NCI-H345 treated with DMSO at 0.1 percent for 48 hours (cell line): ENCODE data around the gene ACAN.

Experiments used
- DNase-seq: peaks from one replicate; lab custom pipeline; 2025; ENCODE audit not compliant: unreplicated experiment; lab: John Stamatoyannopoulos, UW

ACAN gene

GRCh38 chr15:88800738-88801137 is 2.5 kb upstream of the ACAN start:
- DNase-seq: no peak

- DNase-seq: no peak
Measured at GRCh38 chr15:88802250-88802990, 816 bp upstream of the ACAN start.

- no peak for DNase-seq
Measured at GRCh38 chr15:88802991-88803240, 320 bp upstream of the ACAN start.

GRCh38 chr15:88803920-88804247 is 648 bp downstream of the ACAN start:
- DNase-seq: no peak

GRCh38 chr15:88804257-88804656 is 1.0 kb downstream of the ACAN start:
- no peak for DNase-seq

- no peak for DNase-seq
Measured at GRCh38 chr15:88805031-88805780, 2.0 kb downstream of the ACAN start.

- DNase-seq: no peak
Measured at GRCh38 chr15:88810446-88810845, 7.2 kb downstream of the ACAN start.

- no peak for DNase-seq
Measured at GRCh38 chr15:88812133-88812532, 8.9 kb downstream of the ACAN start.

- no peak for DNase-seq
Measured at GRCh38 chr15:88813960-88814359, 10.7 kb downstream of the ACAN start.

GRCh38 chr15:88814393-88814792 is 11.2 kb downstream of the ACAN start:
- no peak for DNase-seq

- DNase-seq: no peak
Measured at GRCh38 chr15:88818920-88819319, 15.7 kb downstream of the ACAN start.

- no peak for DNase-seq
Measured at GRCh38 chr15:88821993-88822392, 18.8 kb downstream of the ACAN start.

GRCh38 chr15:88828791-88829190 is 25.6 kb downstream of the ACAN start:
- DNase-seq: no peak

- no peak for DNase-seq
Measured at GRCh38 chr15:88830016-88830415, 26.8 kb downstream of the ACAN start.

GRCh38 chr15:88832820-88833730 is 29.8 kb downstream of the ACAN start:
- DNase-seq: no peak

GRCh38 chr15:88833731-88834100 is 30.5 kb downstream of the ACAN start:
- no peak for DNase-seq

- no peak for DNase-seq
Measured at GRCh38 chr15:88834211-88834812, 31.1 kb downstream of the ACAN start.

- DNase-seq: no peak
Measured at GRCh38 chr15:88835119-88835518, 31.9 kb downstream of the ACAN start.

GRCh38 chr15:88835646-88836045 is 32.4 kb downstream of the ACAN start:
- no peak for DNase-seq

GRCh38 chr15:88838667-88839066 is 35.4 kb downstream of the ACAN start:
- DNase-seq: no peak

GRCh38 chr15:88839146-88839545 is 35.9 kb downstream of the ACAN start:
- no peak for DNase-seq

- DNase-seq: no peak
Measured at GRCh38 chr15:88839961-88840360, 36.7 kb downstream of the ACAN start.
